CD4-positive, alpha-beta T cell (primary cell): Measurements from ENCODE around the gene RRP1. TPM values are rescaled to one million over a fixed set of nuclear protein-coding genes. Genes with fewer than 3 reads are reported as not detected.

Experiments used
- ATAC-seq: fragments of 200-7000 bp; cut with Tn5 transposase; one replicate; pipeline ENCODE4 v1.10.0; 2022; ENCODE audit warnings: mild to moderate bottlenecking; ENCODE audit not compliant: poor library complexity
- CTCF ChIA-PET: fragments of 350-600 bp; sonication (Branson Sonifier 250); formaldehyde crosslinking; loops from one replicate; lab custom pipeline; 2021; ENCODE audit warnings: antibody characterized with exemption, inconsistent platforms; lab: Charles Lee
- POLR2A ChIA-PET: fragments of 350-600 bp; sonication (Branson Sonifier 250); formaldehyde crosslinking; loops from one replicate; lab custom pipeline; 2021; ENCODE audit warnings: antibody characterized with exemption, inconsistent platforms; lab: Charles Lee
- DNase-seq, 14 experiments: peaks; one replicate each; pipeline ENCODE4 v3.0.0-alpha.2; 2013 to 2020; ENCODE audit warnings: mixed read lengths in 2 of 14
- H3K27ac ChIP-seq, 2 donors: one replicate each; pipeline versions ENCODE4 v1.5.1 to v1.7.0; 2013; ENCODE audit warnings: low read length in 2 of 2, low read depth in 1 of 2, mild to moderate bottlenecking in 1 of 2
- H3K27me3 ChIP-seq, 2 experiments: 1 replicate in 1 of 2; 2 replicates in 1 of 2; pipeline versions ENCODE4 v1.6.1 to v1.7.0; 2013; ENCODE audit warnings: low read length in 2 of 2, control low read depth in 1 of 2, mild to moderate bottlenecking in 1 of 2, moderate library complexity in 1 of 2; ENCODE audit not compliant: insufficient read depth in 2 of 2, control insufficient read depth in 1 of 2
- H3K36me3 ChIP-seq: one replicate; pipeline ENCODE4 v1.6.1; 2013; ENCODE audit warnings: low read length, control low read depth; ENCODE audit not compliant: insufficient read depth
- H3K4me1 ChIP-seq: one replicate; pipeline ENCODE4 v1.6.1; 2013; ENCODE audit warnings: low read length, control low read depth; ENCODE audit not compliant: insufficient read depth
- H3K4me3 ChIP-seq: one replicate; pipeline ENCODE4 v1.5.1; 2013; ENCODE audit warnings: mild to moderate bottlenecking, low read length, moderate library complexity
- H3K9me3 ChIP-seq, 2 experiments: 1 replicate in 1 of 2; 2 replicates in 1 of 2; pipeline versions ENCODE4 v1.6.1 to v1.7.0; 2013; ENCODE audit warnings: low read length in 2 of 2, mild to moderate bottlenecking in 2 of 2, control low read depth in 1 of 2, moderate library complexity in 1 of 2; ENCODE audit not compliant: control insufficient read depth in 1 of 2, insufficient read depth in 1 of 2
- H3K27ac Mint-ChIP-seq: one replicate; pipeline ENCODE4 v1.8.0; 2020; ENCODE audit warnings: mixed read lengths
- H3K27me3 Mint-ChIP-seq: one replicate; pipeline ENCODE4 v1.8.0; 2021; ENCODE audit warnings: mixed read lengths
- H3K36me3 Mint-ChIP-seq: one replicate; pipeline ENCODE4 v1.8.0; 2021; ENCODE audit warnings: low read depth, mixed read lengths
- H3K4me1 Mint-ChIP-seq: one replicate; pipeline ENCODE4 v1.8.0; 2021; ENCODE audit warnings: low read depth, mixed read lengths
- H3K4me3 Mint-ChIP-seq: one replicate; pipeline ENCODE4 v1.8.0; 2020; ENCODE audit warnings: mild to moderate bottlenecking, mixed read lengths
- H3K9me3 Mint-ChIP-seq: one replicate; pipeline ENCODE4 v1.8.0; 2020; ENCODE audit warnings: mixed read lengths
- intact Hi-C, 2 experiments: fragments of 100-400 bp; cut with DNase I in 1 of 2; cut with micrococcal nuclease in 1 of 2; formaldehyde crosslinking; loops; one replicate each; pipeline versions ENCODE4 v1.15.1 to v1.9.0; 2023 to 2025; cut with DNase I, micrococcal nuclease
- polyA plus RNA-seq, 2 donors: library from polyadenylated mRNA; unstranded; fragments of 120-200 nt; gene quantifications; one replicate each; pipeline ENCODE4 v1.2.1, GENCODE V29; 2013
- total RNA-seq, 174 experiments: library from RNA in 2 of 174; stranded (reverse) in 2 of 174; gene quantifications; one replicate each; pipeline ENCODE4 v1.2.3 and lab custom pipeline; 2021 to 2026
- TF ChIP-seq, protein P1 (sequence below): fragments of 200-600 bp; IDR thresholded peaks from one replicate; pipeline ENCODE4 v1.8.0; 2022; ENCODE audit warnings: antibody characterized with exemption, mild to moderate bottlenecking

Gene RRP1, protein sequence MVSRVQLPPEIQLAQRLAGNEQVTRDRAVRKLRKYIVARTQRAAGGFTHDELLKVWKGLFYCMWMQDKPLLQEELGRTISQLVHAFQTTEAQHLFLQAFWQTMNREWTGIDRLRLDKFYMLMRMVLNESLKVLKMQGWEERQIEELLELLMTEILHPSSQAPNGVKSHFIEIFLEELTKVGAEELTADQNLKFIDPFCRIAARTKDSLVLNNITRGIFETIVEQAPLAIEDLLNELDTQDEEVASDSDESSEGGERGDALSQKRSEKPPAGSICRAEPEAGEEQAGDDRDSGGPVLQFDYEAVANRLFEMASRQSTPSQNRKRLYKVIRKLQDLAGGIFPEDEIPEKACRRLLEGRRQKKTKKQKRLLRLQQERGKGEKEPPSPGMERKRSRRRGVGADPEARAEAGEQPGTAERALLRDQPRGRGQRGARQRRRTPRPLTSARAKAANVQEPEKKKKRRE
- total RNA-seq: 10 to 100 TPM; 27.7 to 29.0 TPM
- 12.2 TPM for polyA plus RNA-seq (2013, experiment 1 of 2)
- polyA plus RNA-seq (2013, experiment 2 of 2): 16.0 TPM
- total RNA-seq (lab: John Stamatoyannopoulos, UW): 23.3 to 243 (median 44.4) reads per million in 172 experiments

DNA sequence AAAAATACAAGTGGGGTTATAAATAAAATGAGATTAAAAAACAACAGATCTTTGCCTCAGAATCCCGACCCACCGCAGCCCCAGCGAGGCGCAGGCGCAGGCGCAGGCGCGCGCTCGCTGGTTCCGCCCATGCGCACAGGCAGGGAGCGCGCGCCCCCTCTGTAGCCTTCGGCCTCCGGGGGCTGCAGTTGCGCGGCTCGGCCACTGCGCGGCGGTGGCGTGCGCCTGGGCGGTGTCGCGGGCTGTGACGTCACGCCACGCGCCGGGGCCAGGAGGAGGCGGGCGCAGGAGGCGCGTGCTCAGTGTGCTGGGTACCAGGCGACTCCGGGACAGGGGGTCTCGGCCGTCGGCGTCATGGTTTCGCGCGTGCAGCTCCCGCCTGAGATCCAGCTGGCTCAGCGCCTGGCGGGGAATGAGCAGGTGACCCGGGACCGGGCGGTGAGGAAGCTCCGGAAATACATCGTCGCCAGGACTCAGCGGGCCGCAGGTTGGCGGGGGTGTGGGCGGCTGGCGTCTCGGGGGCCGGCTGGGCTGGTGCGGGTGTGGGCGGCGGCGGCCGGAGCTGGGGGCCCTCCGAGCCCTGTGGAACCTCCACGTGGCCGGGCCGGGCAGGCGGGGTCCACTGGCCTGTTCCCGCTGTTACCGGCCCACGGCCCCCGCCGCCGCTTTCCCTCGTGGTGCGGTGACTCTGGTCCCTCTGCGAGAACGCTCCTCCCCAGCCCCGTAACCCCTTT lies at the start of gene RRP1:
Gene RRP1 (plus strand): TSS at position 302 of the 734 bp plus-strand sequence. CDS start 53 bp downstream, at position 355.
- intact Hi-C loops: loop anchor here (1.0 to 10.0 kb wide), 6 partner anchors 13 to 1555 kb away; partner anchors contain the start of genes AGPAT3 (in 1 of the 2), CFAP410 (in 1 of the 2) and CSTB (in 1 of the 2)
- Mint-ChIP-seq H3K27ac (peak within 1 kb of the TSS; percentile 84), H3K36me3 (peaks cover 23% of the 10 kb centered on the region), H3K4me1 (peaks cover 18% of the 10 kb centered on the region), H3K27me3 (no peaks in the 10 kb centered on the region), H3K9me3 (no peaks in the 10 kb centered on the region), H3K4me3 (peak within 1 kb of the TSS; percentile 95)
- H3K36me3 ChIP-seq: peaks cover 28% of the 10 kb centered on the region
- ATAC-seq: peak; percentile 93
- ChIA-PET CTCF (interaction anchor here (0.8 to 2.1 kb wide), 7 partner anchors 9 to 223 kb away, joined by 3 to 7 read pairs (median 5); no protein-coding TSS in a partner anchor), POLR2A (interaction anchor here (0.7 to 1.4 kb wide), 4 partner anchors 11 to 815 kb away, joined by 3 read pairs; partner anchors contain the start of gene PKNOX1)
- TF ChIP-seq, protein P1, sequence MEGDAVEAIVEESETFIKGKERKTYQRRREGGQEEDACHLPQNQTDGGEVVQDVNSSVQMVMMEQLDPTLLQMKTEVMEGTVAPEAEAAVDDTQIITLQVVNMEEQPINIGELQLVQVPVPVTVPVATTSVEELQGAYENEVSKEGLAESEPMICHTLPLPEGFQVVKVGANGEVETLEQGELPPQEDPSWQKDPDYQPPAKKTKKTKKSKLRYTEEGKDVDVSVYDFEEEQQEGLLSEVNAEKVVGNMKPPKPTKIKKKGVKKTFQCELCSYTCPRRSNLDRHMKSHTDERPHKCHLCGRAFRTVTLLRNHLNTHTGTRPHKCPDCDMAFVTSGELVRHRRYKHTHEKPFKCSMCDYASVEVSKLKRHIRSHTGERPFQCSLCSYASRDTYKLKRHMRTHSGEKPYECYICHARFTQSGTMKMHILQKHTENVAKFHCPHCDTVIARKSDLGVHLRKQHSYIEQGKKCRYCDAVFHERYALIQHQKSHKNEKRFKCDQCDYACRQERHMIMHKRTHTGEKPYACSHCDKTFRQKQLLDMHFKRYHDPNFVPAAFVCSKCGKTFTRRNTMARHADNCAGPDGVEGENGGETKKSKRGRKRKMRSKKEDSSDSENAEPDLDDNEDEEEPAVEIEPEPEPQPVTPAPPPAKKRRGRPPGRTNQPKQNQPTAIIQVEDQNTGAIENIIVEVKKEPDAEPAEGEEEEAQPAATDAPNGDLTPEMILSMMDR: peak; percentile 92
- peak; percentile 85 to 98 (median 94) for DNase-seq
- peak within 1 kb of the TSS; percentile 44 to 55 for H3K27ac ChIP-seq
- H3K4me1 ChIP-seq: peaks cover 27% of the 10 kb centered on the region
- peak within 1 kb of the TSS; percentile 76 for H3K4me3 ChIP-seq
- H3K27me3 ChIP-seq: no peaks in the 10 kb centered on the region
- H3K9me3 ChIP-seq: no peaks in the 10 kb centered on the region

DNA sequence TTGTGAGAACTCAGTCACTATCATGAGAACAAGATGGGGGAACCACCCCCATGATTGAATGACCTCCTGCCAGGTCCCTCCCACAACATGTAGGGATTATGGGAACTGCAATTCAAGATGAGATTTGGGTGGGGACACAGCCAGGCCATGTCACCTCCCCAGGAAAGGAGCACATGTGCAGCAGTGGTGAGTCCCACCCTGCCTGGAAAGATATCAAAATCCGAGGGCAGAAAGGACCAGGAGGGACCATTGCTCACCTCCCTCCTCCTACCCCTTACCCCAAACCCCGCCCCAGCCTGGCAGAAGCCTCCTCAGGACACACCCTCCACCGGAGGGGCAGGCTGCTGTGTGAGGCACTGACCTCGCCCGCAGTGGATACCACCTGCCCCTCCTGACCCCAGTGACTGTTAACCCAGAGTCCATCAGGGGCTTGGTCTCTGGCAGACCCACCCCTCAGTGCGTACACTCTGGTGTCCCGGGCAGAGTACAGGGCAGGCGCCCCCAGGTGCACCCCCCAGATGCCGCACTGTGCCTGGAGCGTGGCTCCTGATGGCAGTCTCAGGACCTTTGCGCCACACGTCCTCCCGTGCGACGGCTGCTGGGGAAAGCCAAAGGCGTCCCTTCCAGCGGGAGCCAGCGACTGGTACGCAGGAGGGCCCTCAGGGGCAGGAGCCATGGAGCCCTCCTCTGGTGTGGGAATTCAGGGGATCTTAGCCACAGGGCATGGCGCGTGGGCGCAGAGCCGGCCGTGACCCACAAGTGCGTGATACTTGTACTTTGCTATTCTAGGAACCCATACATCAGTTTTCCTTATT lies 49.5 kb upstream of the RRP1 start:
- Mint-ChIP-seq H3K9me3 (no peaks in the 10 kb centered on the region), H3K4me1 (peaks cover 12% of the 10 kb centered on the region), H3K27me3 (no peaks in the 10 kb centered on the region), H3K27ac (peak overlapping the region; percentile 83), H3K36me3 (peaks cover 34% of the 10 kb centered on the region), H3K4me3 (no peak overlapping the region)
- Histone ChIP-seq H3K27ac (no peak overlapping the region), H3K27me3 (no peaks in the 10 kb centered on the region), H3K4me1 (peaks cover 10% of the 10 kb centered on the region), H3K4me3 (no peak overlapping the region), H3K36me3 (peaks cover 31% of the 10 kb centered on the region), H3K9me3 (peaks cover 0 to 4% of the 10 kb centered on the region in 2 experiments)
- ATAC-seq: peak; percentile 21
- DNase-seq: peak in 1 of 14 experiments; percentile 37
- ChIA-PET CTCF (no interaction called here), POLR2A (no interaction called here)
- intact Hi-C loops: loop anchor here in 1 of 2 experiments (10.0 kb wide), 1 partner anchor 55 kb away; no protein-coding TSS in a partner anchor
- TF ChIP-seq, protein P1: no peak
